K562 (cell line): ENCODE data around the gene ASPHD2. TPM values are rescaled to one million over a fixed set of nuclear protein-coding genes. Genes with fewer than 3 reads are reported as not detected.

Experiments
- CREM ChIP-seq: IDR thresholded peaks from 2 replicates; pipeline ENCODE4 v1.6.1; 2014; ENCODE audit warnings: antibody characterized with exemption, low read depth
- CXXC5 ChIP-seq: fragments of 250-450 bp; sonication (Bioruptor Pico); IDR thresholded peaks from 2 replicates; pipeline ENCODE4 v1.8.0; 2022; ENCODE audit warnings: inconsistent platforms, mild to moderate bottlenecking, moderate library complexity
- ETV1 ChIP-seq: fragments of 450-650 bp; conservative IDR thresholded peaks from 2 replicates; pipeline ENCODE4 v1.6.1; 2016; ENCODE audit warnings: missing genetic modification characterization, control low read depth, low read depth, missing compliant biosample characterization
- KDM2B ChIP-seq: fragments of 250-450 bp; sonication (Bioruptor Pico); IDR thresholded peaks from 2 replicates; pipeline ENCODE4 v1.8.0; 2021; ENCODE audit warnings: mild to moderate bottlenecking, moderate library complexity
- NBN ChIP-seq: fragments of 450-650 bp; IDR thresholded peaks from 2 replicates; pipeline ENCODE4 v1.6.1; 2016; ENCODE audit warnings: low read depth, mild to moderate bottlenecking
- POLR2B ChIP-seq: fragments of 450-650 bp; IDR thresholded peaks from 2 replicates; pipeline ENCODE4 v1.6.1; 2018; ENCODE audit warnings: low read depth; ENCODE audit not compliant: partially characterized antibody
- POLR2G ChIP-seq: fragments of 200-400 bp; formaldehyde crosslinking; IDR thresholded peaks from 2 replicates; pipeline ENCODE4 v1.6.1; 2017; ENCODE audit warnings: low read depth, mild to moderate bottlenecking, antibody characterized with exemption, low read length, moderate library complexity
- RBFOX2 ChIP-seq: fragments of 200-400 bp; formaldehyde crosslinking; IDR thresholded peaks from 2 replicates; pipeline ENCODE4 v1.6.1; 2017; ENCODE audit warnings: low read depth, mild to moderate bottlenecking, low read length, moderate library complexity
- RUNX1 ChIP-seq: sonication (generic); IDR thresholded peaks from 2 replicates; pipeline ENCODE4 v1.6.1; 2016; ENCODE audit warnings: antibody characterized with exemption, low read depth
- SIX5 ChIP-seq, 2 experiments: IDR thresholded peaks; 2 replicates each; pipeline ENCODE4 v1.6.1; 2011; ENCODE audit warnings: low read length in 2 of 2, borderline replicate concordance in 1 of 2, low read depth in 1 of 2, mild to moderate bottlenecking in 1 of 2, moderate library complexity in 1 of 2; ENCODE audit not compliant: insufficient read depth in 1 of 2
- SPI1 ChIP-seq: IDR thresholded peaks from 2 replicates; pipeline ENCODE4 v1.6.1; 2011; ENCODE audit warnings: low read depth, low read length, control low read depth, borderline replicate concordance
- STAT5B ChIP-seq: fragments of 250-450 bp; sonication (Bioruptor Pico); IDR thresholded peaks from 2 replicates; pipeline ENCODE4 v1.8.0; 2021; ENCODE audit warnings: mild to moderate bottlenecking, inconsistent platforms
- ZBTB40 ChIP-seq, 2 experiments: fragments of 450-650 bp in 1 of 2; sonication (generic) in 1 of 2; formaldehyde crosslinking in 1 of 2; IDR thresholded peaks; 2 replicates each; pipeline versions ENCODE4 v1.7.1 to v1.9.0; 2016 to 2022; ENCODE audit warnings: inconsistent platforms in 1 of 2, mild to moderate bottlenecking in 1 of 2, missing genetic modification reagents in 1 of 2
- ZBTB7A ChIP-seq: IDR thresholded peaks from 2 replicates; pipeline ENCODE4 v1.6.1; 2011; ENCODE audit warnings: low read depth, mild to moderate bottlenecking, low read length, moderate library complexity, borderline replicate concordance; ENCODE audit not compliant: control insufficient read depth
- polyA plus RNA-seq, 8 experiments: library from polyadenylated mRNA; depleted of rRNA in 4 of 8; stranded (reverse) in 5 of 8; unstranded in 3 of 8; fragments of >200 nt; fragmentation: Nextera tagmentation in 2 of 8; fragmentation: Illumina TruSeq in 1 of 8; extraction: Ambion mirVana in 2 of 8; extraction: Trizol in 1 of 8; gene quantifications; 2 replicates each; pipeline versions ENCODE4 v1.2.1 to v1.2.3, GENCODE V29; 2011 to 2014; ENCODE audit warnings: inconsistent platforms in 1 of 8, missing spikeins in 1 of 8
- total RNA-seq, 7 experiments: library from RNA; depleted of rRNA in 6 of 7; stranded (reverse); fragments of >200 nt in 6 of 7; fragmentation: Illumina TruSeq in 2 of 7; extraction: Trizol in 2 of 7; gene quantifications; 2 replicates each; pipeline versions ENCODE4 v1.2.1 to v1.2.3, GENCODE V29; 2011 to 2021; ENCODE audit warnings: low replicate concordance in 1 of 7
- TF ChIP-seq, protein P1 (sequence below): fragments of 200-800 bp; sonication (Bioruptor generic); IDR thresholded peaks from 2 replicates; pipeline ENCODE4 v1.6.1; 2017; ENCODE audit warnings: missing genetic modification characterization, missing compliant biosample characterization

Gene ASPHD2
- total and polyA plus RNA-seq, 9 of the 15 experiments (the other 6 are each of a cell fraction or from before 2014, with no cell fraction given) = 0.18 to 0.64 (median 0.36) TPM

- TF ChIP-seq ZBTB40 (IDR thresholded peaks at IDR 0.05) (peak; percentile 58), ZBTB40 (CRISPR knock-in tag; IDR thresholded peaks at IDR 0.05) (no peak), CXXC5 (CRISPR knock-in tag) (peak; percentile 56), CREM (peak; percentile 40; the same call in 1 of the 2 replicates), POLR2B (no peak), SPI1 (peak; percentile 75; the same call in 1 of the 2 replicates), RUNX1 (no peak), ETV1 (no peak), NBN (no peak), ZBTB7A (peak; percentile 44; the same call in 1 of the 2 replicates), POLR2G (peak; percentile 67), SIX5 (IDR thresholded peaks at IDR 0.05; ENCODE audit: borderline replicate concordance in 1 of 2, insufficient read depth in 1 of 2, low read depth in 1 of 2, low read length in 2 of 2) (peak in 1 of 2 experiments; percentile 19; a peak in 1 of 4 replicates), RBFOX2 (peak; percentile 50; the same call in 1 of the 2 replicates), STAT5B (CRISPR knock-in tag) (no peak), KDM2B (CRISPR knock-in tag) (no peak)
- TF ChIP-seq, protein P1, sequence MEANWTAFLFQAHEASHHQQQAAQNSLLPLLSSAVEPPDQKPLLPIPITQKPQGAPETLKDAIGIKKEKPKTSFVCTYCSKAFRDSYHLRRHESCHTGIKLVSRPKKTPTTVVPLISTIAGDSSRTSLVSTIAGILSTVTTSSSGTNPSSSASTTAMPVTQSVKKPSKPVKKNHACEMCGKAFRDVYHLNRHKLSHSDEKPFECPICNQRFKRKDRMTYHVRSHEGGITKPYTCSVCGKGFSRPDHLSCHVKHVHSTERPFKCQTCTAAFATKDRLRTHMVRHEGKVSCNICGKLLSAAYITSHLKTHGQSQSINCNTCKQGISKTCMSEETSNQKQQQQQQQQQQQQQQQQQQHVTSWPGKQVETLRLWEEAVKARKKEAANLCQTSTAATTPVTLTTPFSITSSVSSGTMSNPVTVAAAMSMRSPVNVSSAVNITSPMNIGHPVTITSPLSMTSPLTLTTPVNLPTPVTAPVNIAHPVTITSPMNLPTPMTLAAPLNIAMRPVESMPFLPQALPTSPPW (CRISPR knock-in tag) = peak; percentile 95
Observed at GRCh38 chr22:26428515-26429457, at the start of gene ASPHD2 (continued).
